Measurements from ENCODE around the gene TEKT1.
A peak's percentile ranks its signal among the peaks of the same experiment; 100 is the strongest.

TEKT1 gene

DNA sequence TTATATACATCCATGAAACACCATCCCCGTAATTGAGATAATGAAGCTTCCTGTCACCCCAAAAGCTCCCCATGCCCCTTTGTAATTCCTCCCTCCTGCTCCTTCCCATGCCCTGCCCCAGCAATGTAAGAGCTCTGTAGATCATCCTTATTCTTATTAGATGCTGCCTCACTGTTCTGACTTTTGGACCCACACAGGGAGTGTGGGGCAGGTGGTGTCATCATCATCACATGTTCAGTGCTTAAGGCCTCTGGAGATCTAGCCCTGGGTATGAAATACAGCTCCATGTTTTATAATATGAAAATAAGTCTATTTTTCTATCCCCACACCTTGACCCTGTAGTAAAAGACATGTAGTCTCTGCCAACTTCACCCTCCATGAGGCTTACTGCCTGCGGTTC lies 73.8 kb downstream of the TEKT1 start:
- DNase-seq (ENCODE audit: low spot score), result no peak

DNA sequence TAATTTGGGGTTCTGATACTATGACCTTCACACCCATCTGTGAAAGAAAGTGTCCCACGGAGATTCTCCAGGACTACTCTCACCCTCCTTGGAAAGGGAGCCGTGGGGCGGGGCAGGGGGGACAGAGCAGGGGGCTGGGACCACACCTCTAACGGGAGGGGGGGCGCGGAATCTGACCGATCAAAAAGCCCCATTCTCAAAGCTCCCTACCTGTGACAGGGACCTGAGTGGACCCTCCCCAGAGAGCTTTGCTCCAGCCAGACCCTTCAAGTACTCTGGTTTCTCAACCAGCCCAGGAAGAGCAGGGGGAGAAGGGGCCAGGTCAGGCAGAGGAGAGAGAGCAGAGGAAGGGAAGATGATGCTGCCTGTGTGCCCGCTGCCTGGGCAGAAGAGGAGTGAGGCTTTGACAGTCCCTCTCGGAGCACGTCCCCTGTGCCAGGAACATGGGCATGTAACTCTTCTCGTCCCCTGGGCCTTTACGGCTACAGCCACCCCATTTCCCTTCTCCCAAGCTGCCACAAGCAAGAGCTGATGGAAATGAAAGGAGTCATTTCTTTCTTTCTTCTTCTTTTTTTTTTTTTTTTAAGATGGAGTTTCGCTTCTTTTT lies 75.0 kb downstream of the TEKT1 start:
- no peak for DNase-seq (ENCODE audit: low spot score)

DNA sequence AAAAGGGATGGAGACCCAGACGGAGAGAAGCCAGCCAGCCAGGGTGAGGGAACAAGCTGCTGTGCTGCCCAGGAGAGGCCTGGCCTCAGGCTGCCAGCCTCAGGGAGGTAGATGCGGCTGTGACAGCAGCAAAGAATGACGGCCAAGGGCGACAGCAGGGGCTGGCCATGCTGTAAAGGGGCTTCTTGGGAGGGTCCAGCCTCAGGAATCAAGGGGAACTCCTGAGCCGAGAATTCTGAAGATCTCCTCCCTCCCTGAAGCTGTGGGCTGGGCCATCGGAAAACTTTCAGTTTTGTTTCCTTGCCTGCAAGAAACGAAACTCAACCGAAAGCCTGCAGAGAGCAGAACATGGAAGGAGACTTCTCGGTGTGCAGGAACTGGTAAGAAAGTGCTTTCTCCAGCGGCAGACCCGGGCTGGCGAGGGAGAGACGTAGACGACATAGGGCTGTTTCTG lies 75.8 kb downstream of the TEKT1 start, which contains the start of gene XAF1:
Gene XAF1 (plus strand): TSS at position 316 of the 454 bp plus-strand sequence. CDS start 33 bp downstream, at position 349.
- peak; percentile 64 for DNase-seq (ENCODE audit: low spot score)

DNA sequence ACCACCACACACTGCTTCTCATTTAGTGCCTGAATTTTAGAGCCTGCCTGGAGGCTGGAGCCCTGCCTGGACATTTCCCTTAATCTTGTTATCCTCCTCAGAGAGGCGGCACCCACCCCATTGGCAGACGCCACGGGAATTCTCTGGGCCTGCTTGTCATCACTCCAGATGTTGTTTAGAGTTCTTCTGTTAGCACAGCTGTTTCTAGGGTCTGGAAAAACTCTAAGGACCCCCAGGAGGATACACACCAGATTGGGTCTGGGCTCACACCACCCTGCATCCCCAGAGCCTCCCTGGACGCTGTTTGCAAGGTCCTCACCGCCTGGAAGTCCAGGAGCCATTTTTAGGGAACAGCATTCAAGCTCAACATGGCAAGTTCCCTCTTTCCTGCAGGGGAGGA lies 76.2 kb downstream of the TEKT1 start:
- DNase-seq (ENCODE audit: low spot score), result no peak

DNA sequence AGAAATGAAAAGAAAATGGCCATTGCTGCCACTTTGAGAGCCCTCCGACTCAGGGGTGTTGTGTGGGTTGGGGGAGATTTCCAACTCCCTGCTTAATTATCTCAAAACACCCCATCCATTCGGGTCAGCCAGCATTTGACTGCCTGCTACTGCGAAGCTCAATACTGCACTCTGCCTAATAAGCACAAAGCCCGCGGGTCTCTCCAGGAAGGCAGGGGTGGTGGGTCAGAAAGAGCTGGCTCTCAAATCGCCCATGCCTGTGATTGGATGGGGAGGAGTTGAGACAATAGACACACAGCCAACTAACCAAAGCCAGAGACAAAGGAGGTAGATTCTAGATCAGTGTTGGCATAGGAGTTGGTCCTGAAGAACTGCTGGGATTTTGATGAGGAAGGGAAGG lies 78.0 kb downstream of the TEKT1 start:
- no peak for DNase-seq (ENCODE audit: low spot score)

DNA sequence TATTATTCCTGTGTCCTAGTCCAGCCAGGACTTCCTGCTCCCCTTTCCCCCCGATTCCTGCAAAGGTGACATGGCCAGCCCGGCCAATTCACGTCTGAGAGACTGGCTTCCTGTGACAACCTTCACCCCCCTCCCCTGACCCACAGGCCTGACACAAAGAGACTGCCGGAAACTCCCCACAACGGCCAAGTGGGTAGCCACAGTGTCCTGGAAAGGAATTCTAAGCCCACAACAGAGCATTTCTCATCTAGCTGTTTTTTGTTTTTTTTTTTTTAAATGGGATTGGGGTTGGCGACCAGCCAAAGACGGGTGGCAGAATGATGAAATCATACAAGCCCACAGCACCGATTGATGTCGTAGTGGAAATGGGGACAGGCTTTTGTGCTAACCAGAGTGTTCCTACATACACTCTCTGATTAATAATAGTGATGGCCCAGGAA lies 78.5 kb downstream of the TEKT1 start:
- peak; percentile 38 for DNase-seq (ENCODE audit: low spot score)

DNA sequence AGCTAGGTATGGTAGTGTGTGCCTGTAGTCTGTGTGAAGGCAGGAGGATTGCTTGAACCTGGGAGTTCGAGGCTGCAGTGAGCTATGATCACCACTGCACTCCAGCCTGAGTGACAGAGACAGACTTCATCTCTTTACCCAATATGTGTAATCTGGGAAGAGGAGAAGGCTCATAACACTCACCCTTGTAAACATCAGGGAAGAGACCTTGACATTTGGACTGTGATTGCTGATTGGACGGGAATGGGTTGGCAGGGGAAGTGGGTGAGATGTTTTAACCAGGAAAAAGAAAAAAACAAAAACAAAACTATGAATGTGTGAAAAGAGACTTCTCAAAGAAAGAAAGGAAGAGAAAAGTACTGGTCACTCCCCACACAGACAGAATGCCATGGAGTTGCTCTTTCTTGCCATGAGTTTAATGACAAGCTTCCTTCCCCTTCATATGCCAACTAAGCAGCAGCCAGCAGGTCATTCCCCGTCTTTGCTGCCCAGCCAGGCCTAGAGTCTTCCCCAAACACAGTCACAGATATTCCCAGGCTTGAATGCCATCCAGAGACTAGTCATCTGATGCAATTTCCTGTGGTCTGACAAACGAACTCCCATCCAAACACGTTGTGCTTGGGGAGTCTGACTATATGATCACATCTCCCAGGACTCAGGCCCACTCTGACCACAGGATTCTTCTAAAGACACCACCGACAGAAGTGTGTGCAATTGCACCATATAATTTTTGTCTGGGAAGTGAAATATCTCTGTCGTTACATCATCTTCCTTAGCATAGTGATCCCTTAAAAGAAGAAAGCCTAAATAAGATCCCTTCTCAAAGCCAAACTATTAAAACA lies 79.2 kb downstream of the TEKT1 start:
- no peak for DNase-seq (ENCODE audit: low spot score)

DNA sequence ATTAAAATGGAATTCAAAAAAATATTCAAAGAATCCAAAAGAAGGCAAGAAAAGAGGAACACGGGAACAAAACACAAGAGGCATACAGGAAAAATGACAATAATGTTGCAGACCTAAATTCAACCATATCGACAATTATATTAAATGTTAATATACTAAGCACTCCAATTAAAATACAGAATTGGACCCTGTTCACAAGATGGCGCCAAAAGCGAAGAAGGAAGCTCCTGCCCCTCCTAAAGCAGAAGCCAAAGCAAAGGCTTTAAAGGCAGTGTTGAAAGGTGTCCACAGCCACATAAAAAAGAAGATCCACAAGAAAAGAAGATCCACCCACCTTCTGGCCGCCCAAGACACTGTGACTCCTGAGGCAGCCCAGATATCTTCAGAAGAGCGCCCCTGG lies 82.0 kb downstream of the TEKT1 start:
- DNase-seq (ENCODE audit: low spot score), result no peak

DNA sequence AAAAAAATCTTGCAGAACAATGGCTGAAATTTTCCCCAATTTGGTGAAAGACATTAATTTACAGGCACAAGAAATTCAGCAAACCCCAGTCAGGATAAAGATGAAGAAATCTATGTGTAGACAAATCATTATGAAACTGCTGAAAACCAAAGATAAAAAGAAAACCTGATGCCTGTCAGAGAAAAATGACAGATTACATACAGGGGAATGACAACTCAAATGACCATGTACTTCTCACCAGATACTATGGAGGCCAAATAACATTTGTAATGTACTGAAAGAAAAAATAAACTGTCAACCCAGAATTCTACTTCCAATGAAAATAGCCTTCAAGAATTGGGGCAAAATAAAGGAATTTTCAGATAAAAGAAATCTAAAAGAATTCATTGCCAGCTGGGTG lies 82.9 kb downstream of the TEKT1 start:
- DNase-seq (ENCODE audit: low spot score), result no peak

Data from activated CD4-positive, alpha-beta T cell treated with anti-CD3 and anti-CD28 coated beads, Interleukin-2, Interleukin-4, amounts not matched to agents 100 ng/mL and 50 ng/mL, durations not matched to agents 16 hours and 8 hours (primary cell).